ENCODE data around the gene UNC13C. TPM values are rescaled to one million over a fixed set of nuclear protein-coding genes. Genes with fewer than 3 reads are reported as not detected.

UNC13C gene
- total and polyA plus RNA-seq, 10 of the 15 experiments (the other 5 are each of a cell fraction or from before 2014, with no cell fraction given) = 9.9 to 81.3 (median 25.0) TPM

DNA sequence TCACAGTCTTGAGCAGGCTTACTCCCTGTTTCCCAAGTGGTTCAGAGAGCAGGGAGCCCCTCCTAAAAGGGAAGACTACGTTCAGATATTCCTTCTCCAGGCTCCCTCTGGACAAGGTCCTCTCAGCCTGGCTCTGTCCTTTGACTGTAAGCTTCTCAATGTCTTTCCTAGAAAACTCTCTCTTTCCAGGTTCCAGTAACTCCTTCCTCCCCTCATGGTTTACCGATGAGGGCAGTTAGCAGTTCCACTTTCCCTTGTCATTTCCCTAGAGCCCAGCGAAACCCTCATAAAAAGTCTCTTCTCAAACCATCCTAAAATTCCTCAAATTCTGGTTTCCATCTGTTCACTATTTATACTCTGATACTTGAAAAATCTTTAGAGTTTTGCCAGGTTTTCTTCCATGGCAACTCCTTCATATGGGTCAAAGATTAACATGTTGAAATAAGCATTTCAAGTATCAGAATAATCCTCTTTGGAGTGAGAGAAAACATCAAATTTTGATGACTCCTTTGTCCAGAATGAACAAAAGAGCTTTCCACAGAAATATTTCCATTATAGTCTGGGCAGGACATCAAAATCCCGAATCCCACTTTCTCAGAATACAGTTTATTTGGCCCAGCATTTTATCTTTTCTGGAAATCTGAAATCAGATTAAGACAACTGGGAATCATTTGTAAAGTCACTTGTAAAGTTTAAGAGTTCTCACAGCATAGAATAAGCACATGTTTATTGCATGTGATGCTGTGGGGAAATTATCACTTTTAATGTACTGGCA, 599.4 kb downstream of the UNC13C start (continued):
- TF ChIP-seq, protein P1, sequence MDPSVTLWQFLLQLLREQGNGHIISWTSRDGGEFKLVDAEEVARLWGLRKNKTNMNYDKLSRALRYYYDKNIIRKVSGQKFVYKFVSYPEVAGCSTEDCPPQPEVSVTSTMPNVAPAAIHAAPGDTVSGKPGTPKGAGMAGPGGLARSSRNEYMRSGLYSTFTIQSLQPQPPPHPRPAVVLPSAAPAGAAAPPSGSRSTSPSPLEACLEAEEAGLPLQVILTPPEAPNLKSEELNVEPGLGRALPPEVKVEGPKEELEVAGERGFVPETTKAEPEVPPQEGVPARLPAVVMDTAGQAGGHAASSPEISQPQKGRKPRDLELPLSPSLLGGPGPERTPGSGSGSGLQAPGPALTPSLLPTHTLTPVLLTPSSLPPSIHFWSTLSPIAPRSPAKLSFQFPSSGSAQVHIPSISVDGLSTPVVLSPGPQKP (IDR thresholded peaks at IDR 0.05; ENCODE audit: low read depth, low read length) = no peak
- TF ChIP-seq POLR2AphosphoS5 (IDR thresholded peaks at IDR 0.05; ENCODE audit: low read length) = no peak
- no peak for TF ChIP-seq FOS (IDR thresholded peaks at IDR 0.05; ENCODE audit: borderline replicate concordance, extremely low read depth, insufficient read length)
- TF ChIP-seq, protein P2, sequence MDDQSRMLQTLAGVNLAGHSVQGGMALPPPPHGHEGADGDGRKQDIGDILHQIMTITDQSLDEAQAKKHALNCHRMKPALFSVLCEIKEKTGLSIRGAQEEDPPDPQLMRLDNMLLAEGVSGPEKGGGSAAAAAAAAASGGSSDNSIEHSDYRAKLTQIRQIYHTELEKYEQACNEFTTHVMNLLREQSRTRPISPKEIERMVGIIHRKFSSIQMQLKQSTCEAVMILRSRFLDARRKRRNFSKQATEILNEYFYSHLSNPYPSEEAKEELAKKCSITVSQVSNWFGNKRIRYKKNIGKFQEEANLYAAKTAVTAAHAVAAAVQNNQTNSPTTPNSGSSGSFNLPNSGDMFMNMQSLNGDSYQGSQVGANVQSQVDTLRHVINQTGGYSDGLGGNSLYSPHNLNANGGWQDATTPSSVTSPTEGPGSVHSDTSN (IDR thresholded peaks at IDR 0.05; ENCODE audit: insufficient replicate concordance, low read depth, low read length) = no peak
- TF ChIP-seq ZNF217 (IDR thresholded peaks at IDR 0.05) = no peak
- no peak for TF ChIP-seq KAT2A (conservative IDR thresholded peaks at IDR 0.05; ENCODE audit: control insufficient read depth, low read depth, low read length)
- no peak for TF ChIP-seq TCF7 (IDR thresholded peaks at IDR 0.05; ENCODE audit: borderline replicate concordance)
- TF ChIP-seq SREBF1 (IDR thresholded peaks at IDR 0.05; ENCODE audit: low read length) = no peak

DNA sequence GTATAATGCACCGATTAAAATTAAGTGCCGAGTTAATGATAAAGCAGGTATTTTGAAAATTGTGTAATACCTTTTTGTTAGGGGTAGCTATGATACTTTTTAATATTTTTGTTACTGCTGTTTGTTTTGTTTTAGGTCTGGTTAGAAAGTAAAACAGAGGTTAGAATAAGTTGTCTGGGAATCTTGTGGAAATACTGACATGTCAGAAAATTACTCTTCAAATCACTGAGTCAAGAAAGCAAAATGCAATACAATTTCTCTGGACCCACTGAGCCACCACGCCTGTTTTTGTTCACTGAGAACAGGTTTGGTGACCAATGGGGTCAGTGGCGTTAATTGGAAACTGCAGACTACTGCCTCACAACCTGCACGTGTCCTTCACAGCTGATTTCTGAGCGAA, 601.6 kb downstream of the UNC13C start:
- TF ChIP-seq NR2C2 (IDR thresholded peaks at IDR 0.05; ENCODE audit: borderline replicate concordance, control insufficient read depth, insufficient read length, low read depth) (no peak), ZSCAN29 (IDR thresholded peaks at IDR 0.05) (no peak), TAF1 (IDR thresholded peaks at IDR 0.05; ENCODE audit: borderline replicate concordance, low read depth, low read length) (no peak), CREB1 (IDR thresholded peaks at IDR 0.05; ENCODE audit: low read depth) (no peak), PML (IDR thresholded peaks at IDR 0.05; ENCODE audit: low read length) (no peak), CBX3 (IDR thresholded peaks at IDR 0.05; ENCODE audit: borderline replicate concordance, low read depth) (no peak)
- Histone ChIP-seq H3K9me3 (replicated peaks; ENCODE audit: control insufficient read depth, insufficient read depth, low read length) (no peaks in the 10 kb centered on the region; the same call in 1 of the 3 replicates), H2AFZ (ENCODE audit: control insufficient read depth, low read depth, low read length) (no peak overlapping the region), H3K79me2 (ENCODE audit: control insufficient read depth, insufficient read depth, low read length) (no peaks in the 10 kb centered on the region), H3K36me3 (ENCODE audit: control insufficient read depth in 2 of 2, insufficient read depth in 2 of 2, low read length in 1 of 2) (no peaks in the 10 kb centered on the region), H3K27ac (ENCODE audit: control insufficient read depth, insufficient read depth) (no peak overlapping the region), H3K9ac (ENCODE audit: control insufficient read depth, insufficient read depth, low read length) (no peak overlapping the region), H3K4me2 (ENCODE audit: control insufficient read depth, insufficient read depth) (no peak overlapping the region), H4K20me1 (ENCODE audit: control insufficient read depth, insufficient read depth) (no peaks in the 10 kb centered on the region), H3K4me3 (no peak overlapping the region), H3K27me3 (replicated peaks in 1 of 2; ENCODE audit: control insufficient read depth in 2 of 2, insufficient read depth in 2 of 2, low read length in 1 of 2) (no peaks in the 10 kb centered on the region), H3K4me1 (ENCODE audit: control insufficient read depth, insufficient read depth, low read length) (0 out of 2 replicates have a peak, but pooled peaks cover 3% of the 10 kb centered on the region)
- ATAC-seq = no peak
- no peak for FAIRE-seq
- CTCF ChIA-PET = interaction anchor here (0.9 to 1.6 kb wide), 4 partner anchors 17 to 618 kb away, joined by 3 read pairs; no protein-coding TSS in a partner anchor
- in situ Hi-C loops (cut with MboI) = no loop called here
- BruUV-seq (replicated peaks) = no TSS peak
- 35% methylated on average over 6 of the region's 6 CpGs for WGBS (ENCODE audit: insufficient coverage, insufficient replicate concordance, low lambda C conversion rate, missing lambda C conversion rate)
- intact Hi-C loops (cut with micrococcal nuclease; ENCODE audit: unreplicated experiment) = loop anchor here (5.0 to 10.0 kb wide), 3 partner anchors 495 to 705 kb away; partner anchors contain the start of genes RAB27A and UNC13C
- POLR2A ChIA-PET = interaction anchor here (0.7 kb wide), 1 partner anchor 61 kb away, joined by 3 read pairs; no protein-coding TSS in a partner anchor
- DNase-seq (ENCODE audit: low read depth, low spot score) = no peak
- RAD21 ChIA-PET (ENCODE audit: unreplicated experiment) = interaction anchor here (1.0 to 1.1 kb wide), 2 partner anchors 64 to 74 kb away, joined by 3 to 4 read pairs; no protein-coding TSS in a partner anchor
- SMC1A ChIA-PET (ENCODE audit: uncharacterized antibody, unreplicated experiment) = interaction anchor here (0.9 to 7.4 kb wide), 9 partner anchors 13 to 232 kb away, joined by 3 to 75 read pairs (median 3); no protein-coding TSS in a partner anchor

All from GM12878 (cell line).